GM12878 (cell line): Measurements from ENCODE around the gene ARAP1. TPM values are rescaled to one million over a fixed set of nuclear protein-coding genes. Genes with fewer than 3 reads are reported as not detected.

Experiments
- ATF7 ChIP-seq: fragments of 450-650 bp; IDR thresholded peaks from 2 replicates; pipeline ENCODE4 v1.6.1; 2016; ENCODE audit warnings: low read depth, mild to moderate bottlenecking
- CHD2 ChIP-seq: IDR thresholded peaks from 2 replicates; pipeline ENCODE4 v1.6.1; 2011; ENCODE audit warnings: low read depth, low read length, improper control_type of control experiment, borderline replicate concordance
- DPF2 ChIP-seq: fragments of 450-650 bp; IDR thresholded peaks from 2 replicates; pipeline ENCODE4 v1.6.1; 2017; ENCODE audit warnings: mild to moderate bottlenecking
- EGR1 ChIP-seq, 2 experiments: IDR thresholded peaks; 1 replicate in 1 of 2; 2 replicates in 1 of 2; pipeline ENCODE4 v1.6.1; 2011 to 2012; ENCODE audit warnings: low read depth in 2 of 2, low read length in 2 of 2, borderline replicate concordance in 1 of 2, mild to moderate bottlenecking in 1 of 2, moderate library complexity in 1 of 2
- HDAC6 ChIP-seq: fragments of 200-600 bp; sonication (generic); IDR thresholded peaks from one replicate; pipeline ENCODE4 v1.8.0; 2017; ENCODE audit warnings: antibody characterized with exemption; ENCODE audit not compliant: unreplicated experiment
- HDGF ChIP-seq: fragments of 450-650 bp; IDR thresholded peaks from 2 replicates; pipeline ENCODE4 v1.6.1; 2016; ENCODE audit warnings: antibody characterized with exemption
- IKZF2 ChIP-seq, 2 experiments: fragments of 450-650 bp; IDR thresholded peaks; 2 replicates each; pipeline ENCODE4 v1.6.1; 2017; ENCODE audit warnings: mild to moderate bottlenecking in 2 of 2, moderate library complexity in 2 of 2
- KAT2A ChIP-seq: conservative IDR thresholded peaks from 2 replicates; pipeline ENCODE4 v1.6.1; 2011; ENCODE audit warnings: low read depth, low read length; ENCODE audit not compliant: control insufficient read depth
- MEF2A ChIP-seq: IDR thresholded peaks from 2 replicates; pipeline ENCODE4 v1.6.1; 2011; ENCODE audit warnings: low read depth, mild to moderate bottlenecking, low read length, moderate library complexity; ENCODE audit not compliant: insufficient read depth
- MEF2B ChIP-seq: fragments of 450-650 bp; IDR thresholded peaks from 2 replicates; pipeline ENCODE4 v1.6.1; 2018; ENCODE audit warnings: mild to moderate bottlenecking, moderate library complexity; ENCODE audit not compliant: partially characterized antibody, poor library complexity, severe bottlenecking
- MTA3 ChIP-seq: IDR thresholded peaks from 2 replicates; pipeline ENCODE4 v1.6.1; 2012; ENCODE audit warnings: low read length, inconsistent platforms, borderline replicate concordance
- PAX5 ChIP-seq: IDR thresholded peaks from 2 replicates; pipeline ENCODE4 v1.6.1; 2011; ENCODE audit warnings: low read depth, low read length, borderline replicate concordance
- RUNX3 ChIP-seq: IDR thresholded peaks from 2 replicates; pipeline ENCODE4 v1.6.1; 2012; ENCODE audit warnings: low read length, inconsistent platforms
- SIX5 ChIP-seq: IDR thresholded peaks from 2 replicates; pipeline ENCODE4 v1.6.1; 2011; ENCODE audit warnings: mild to moderate bottlenecking, low read depth, low read length, moderate library complexity; ENCODE audit not compliant: severe bottlenecking
- TBL1XR1 ChIP-seq: IDR thresholded peaks from 2 replicates; pipeline ENCODE4 v1.6.1; 2012; ENCODE audit warnings: low read depth, low read length, improper control_type of control experiment
- polyA plus RNA-seq, 11 experiments: library from polyadenylated mRNA; depleted of rRNA in 4 of 11; unstranded in 6 of 11; stranded (reverse) in 5 of 11; fragments of >200 nt; fragmentation: Nextera tagmentation in 4 of 11; fragmentation: Illumina TruSeq in 1 of 11; extraction: Ambion mirVana in 4 of 11; extraction: Trizol in 1 of 11; gene quantifications; 1 replicate in 1 of 11; 2 replicates in 10 of 11; pipeline versions ENCODE4 v1.2.1 to v1.2.3, GENCODE V29; 2011 to 2016; ENCODE audit warnings: inconsistent platforms in 2 of 11, missing spikeins in 2 of 11, low read depth in 1 of 11
- total RNA-seq, 4 experiments: library from RNA; depleted of rRNA in 3 of 4; stranded (reverse); fragments of >200 nt in 3 of 4; fragmentation: Illumina TruSeq in 1 of 4; extraction: Trizol in 1 of 4; gene quantifications; 2 replicates each; pipeline versions ENCODE4 v1.2.1 to v1.2.3, GENCODE V29; 2013 to 2021
- TF ChIP-seq, protein P1 (sequence below): fragments of 450-650 bp; IDR thresholded peaks from 2 replicates; pipeline ENCODE4 v1.6.1; 2016; ENCODE audit warnings: mild to moderate bottlenecking, moderate library complexity, borderline replicate concordance
- TF ChIP-seq, protein P2 (sequence below): fragments of 450-650 bp; IDR thresholded peaks from 2 replicates; pipeline ENCODE4 v1.6.1; 2018; ENCODE audit warnings: mild to moderate bottlenecking, low read depth, moderate library complexity; ENCODE audit not compliant: partially characterized antibody
- TF ChIP-seq, protein P3 (sequence below): fragments of 450-650 bp; IDR thresholded peaks from 2 replicates; pipeline ENCODE4 v1.6.1; 2016; ENCODE audit warnings: mild to moderate bottlenecking
- TF ChIP-seq, protein P4 (sequence below): IDR thresholded peaks from 2 replicates; pipeline ENCODE4 v1.6.1; 2011; ENCODE audit warnings: low read depth, low read length, improper control_type of control experiment, borderline replicate concordance

The ARAP1 gene
- total and polyA plus RNA-seq, 10 of the 15 experiments (the other 5 are each of a cell fraction or from before 2014, with no cell fraction given): 0.55 to 102 (median 51.0) TPM

DNA sequence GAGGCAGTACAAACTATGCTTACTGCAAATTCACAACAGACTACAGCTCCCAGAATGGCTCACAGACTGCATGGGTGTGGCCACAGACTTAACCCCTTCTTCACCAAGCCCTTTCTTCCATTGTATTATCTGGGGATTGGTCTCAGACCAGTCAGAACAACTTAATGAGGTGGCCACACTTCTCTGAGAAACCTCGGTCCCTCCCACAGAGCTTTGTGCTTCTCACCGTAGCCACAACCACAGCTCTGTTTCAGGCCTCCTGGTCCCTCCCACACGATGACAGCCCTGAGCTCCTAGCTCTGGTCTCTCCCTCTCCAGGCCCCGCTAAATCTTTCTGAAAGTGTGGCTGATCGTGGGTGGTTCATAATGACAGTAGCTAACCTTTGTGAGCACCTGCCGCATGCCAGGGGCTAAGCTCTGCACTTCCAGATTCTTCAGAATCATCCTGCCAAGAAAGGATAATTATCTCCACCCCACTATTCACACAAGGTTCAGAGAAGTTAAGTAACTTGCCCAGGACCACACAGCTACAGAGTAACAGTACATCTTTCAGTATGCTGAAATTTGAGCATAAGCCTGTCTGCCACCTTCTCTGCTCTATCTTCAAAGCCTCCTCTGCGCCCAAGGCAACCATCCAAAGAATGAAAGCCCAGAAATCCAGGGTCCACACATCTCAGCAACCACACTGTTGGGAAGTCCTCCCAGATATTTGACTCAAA is 83.4 kb downstream of the ARAP1 start (continued):
- TF ChIP-seq PAX5 (peak; percentile 75), RUNX3 (peak; percentile 93), SIX5 (peak; percentile 76), DPF2 (peak; percentile 40; the same call in 1 of the 2 replicates), MEF2A (0 out of 2 replicates have a peak, but pooled peaks have one; percentile 22), TBL1XR1 (peak; percentile 38; the same call in 1 of the 2 replicates), CHD2 (0 out of 2 replicates have a peak, but pooled peaks have one; percentile 16), HDGF (peak; percentile 81), EGR1 (IDR thresholded peaks at IDR 0.05; ENCODE audit: borderline replicate concordance in 1 of 2, low read depth in 2 of 2, low read length in 2 of 2) (no peak), MTA3 (no peak), IKZF2 (IDR thresholded peaks at IDR 0.05) (peak; percentile 57 to 72; a peak in 2 of 4 replicates), KAT2A (no peak), HDAC6 (no peak), MEF2B (peak; percentile 78), ATF7 (peak; percentile 74; the same call in 1 of the 2 replicates)
- TF ChIP-seq, protein P1, sequence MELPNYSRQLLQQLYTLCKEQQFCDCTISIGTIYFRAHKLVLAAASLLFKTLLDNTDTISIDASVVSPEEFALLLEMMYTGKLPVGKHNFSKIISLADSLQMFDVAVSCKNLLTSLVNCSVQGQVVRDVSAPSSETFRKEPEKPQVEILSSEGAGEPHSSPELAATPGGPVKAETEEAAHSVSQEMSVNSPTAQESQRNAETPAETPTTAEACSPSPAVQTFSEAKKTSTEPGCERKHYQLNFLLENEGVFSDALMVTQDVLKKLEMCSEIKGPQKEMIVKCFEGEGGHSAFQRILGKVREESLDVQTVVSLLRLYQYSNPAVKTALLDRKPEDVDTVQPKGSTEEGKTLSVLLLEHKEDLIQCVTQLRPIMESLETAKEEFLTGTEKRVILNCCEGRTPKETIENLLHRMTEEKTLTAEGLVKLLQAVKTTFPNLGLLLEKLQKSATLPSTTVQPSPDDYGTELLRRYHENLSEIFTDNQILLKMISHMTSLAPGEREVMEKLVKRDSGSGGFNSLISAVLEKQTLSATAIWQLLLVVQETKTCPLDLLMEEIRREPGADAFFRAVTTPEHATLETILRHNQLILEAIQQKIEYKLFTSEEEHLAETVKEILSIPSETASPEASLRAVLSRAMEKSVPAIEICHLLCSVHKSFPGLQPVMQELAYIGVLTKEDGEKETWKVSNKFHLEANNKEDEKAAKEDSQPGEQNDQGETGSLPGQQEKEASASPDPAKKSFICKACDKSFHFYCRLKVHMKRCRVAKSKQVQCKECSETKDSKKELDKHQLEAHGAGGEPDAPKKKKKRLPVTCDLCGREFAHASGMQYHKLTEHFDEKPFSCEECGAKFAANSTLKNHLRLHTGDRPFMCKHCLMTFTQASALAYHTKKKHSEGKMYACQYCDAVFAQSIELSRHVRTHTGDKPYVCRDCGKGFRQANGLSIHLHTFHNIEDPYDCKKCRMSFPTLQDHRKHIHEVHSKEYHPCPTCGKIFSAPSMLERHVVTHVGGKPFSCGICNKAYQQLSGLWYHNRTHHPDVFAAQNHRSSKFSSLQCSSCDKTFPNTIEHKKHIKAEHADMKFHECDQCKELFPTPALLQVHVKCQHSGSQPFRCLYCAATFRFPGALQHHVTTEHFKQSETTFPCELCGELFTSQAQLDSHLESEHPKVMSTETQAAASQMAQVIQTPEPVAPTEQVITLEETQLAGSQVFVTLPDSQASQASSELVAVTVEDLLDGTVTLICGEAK: no peak; the same call in 1 of the 2 replicates
- TF ChIP-seq, protein P2, sequence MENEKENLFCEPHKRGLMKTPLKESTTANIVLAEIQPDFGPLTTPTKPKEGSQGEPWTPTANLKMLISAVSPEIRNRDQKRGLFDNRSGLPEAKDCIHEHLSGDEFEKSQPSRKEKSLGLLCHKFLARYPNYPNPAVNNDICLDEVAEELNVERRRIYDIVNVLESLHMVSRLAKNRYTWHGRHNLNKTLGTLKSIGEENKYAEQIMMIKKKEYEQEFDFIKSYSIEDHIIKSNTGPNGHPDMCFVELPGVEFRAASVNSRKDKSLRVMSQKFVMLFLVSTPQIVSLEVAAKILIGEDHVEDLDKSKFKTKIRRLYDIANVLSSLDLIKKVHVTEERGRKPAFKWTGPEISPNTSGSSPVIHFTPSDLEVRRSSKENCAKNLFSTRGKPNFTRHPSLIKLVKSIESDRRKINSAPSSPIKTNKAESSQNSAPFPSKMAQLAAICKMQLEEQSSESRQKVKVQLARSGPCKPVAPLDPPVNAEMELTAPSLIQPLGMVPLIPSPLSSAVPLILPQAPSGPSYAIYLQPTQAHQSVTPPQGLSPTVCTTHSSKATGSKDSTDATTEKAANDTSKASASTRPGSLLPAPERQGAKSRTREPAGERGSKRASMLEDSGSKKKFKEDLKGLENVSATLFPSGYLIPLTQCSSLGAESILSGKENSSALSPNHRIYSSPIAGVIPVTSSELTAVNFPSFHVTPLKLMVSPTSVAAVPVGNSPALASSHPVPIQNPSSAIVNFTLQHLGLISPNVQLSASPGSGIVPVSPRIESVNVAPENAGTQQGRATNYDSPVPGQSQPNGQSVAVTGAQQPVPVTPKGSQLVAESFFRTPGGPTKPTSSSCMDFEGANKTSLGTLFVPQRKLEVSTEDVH: no peak
- TF ChIP-seq, protein P3, sequence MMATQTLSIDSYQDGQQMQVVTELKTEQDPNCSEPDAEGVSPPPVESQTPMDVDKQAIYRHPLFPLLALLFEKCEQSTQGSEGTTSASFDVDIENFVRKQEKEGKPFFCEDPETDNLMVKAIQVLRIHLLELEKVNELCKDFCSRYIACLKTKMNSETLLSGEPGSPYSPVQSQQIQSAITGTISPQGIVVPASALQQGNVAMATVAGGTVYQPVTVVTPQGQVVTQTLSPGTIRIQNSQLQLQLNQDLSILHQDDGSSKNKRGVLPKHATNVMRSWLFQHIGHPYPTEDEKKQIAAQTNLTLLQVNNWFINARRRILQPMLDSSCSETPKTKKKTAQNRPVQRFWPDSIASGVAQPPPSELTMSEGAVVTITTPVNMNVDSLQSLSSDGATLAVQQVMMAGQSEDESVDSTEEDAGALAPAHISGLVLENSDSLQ: peak; percentile 65
- TF ChIP-seq, protein P4, sequence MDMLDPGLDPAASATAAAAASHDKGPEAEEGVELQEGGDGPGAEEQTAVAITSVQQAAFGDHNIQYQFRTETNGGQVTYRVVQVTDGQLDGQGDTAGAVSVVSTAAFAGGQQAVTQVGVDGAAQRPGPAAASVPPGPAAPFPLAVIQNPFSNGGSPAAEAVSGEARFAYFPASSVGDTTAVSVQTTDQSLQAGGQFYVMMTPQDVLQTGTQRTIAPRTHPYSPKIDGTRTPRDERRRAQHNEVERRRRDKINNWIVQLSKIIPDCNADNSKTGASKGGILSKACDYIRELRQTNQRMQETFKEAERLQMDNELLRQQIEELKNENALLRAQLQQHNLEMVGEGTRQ: no peak
